GM18508 (cell line): ENCODE data around the gene PRRG2.
"Not testable (repeated sequence)": the region's sequence is repeated elsewhere in the genome, so short reads cannot be mapped to it uniquely, and the experiment has no call there.

Experiments
- ATAC-seq: cut with Tn5 transposase; IDR thresholded peaks from one replicate; pipeline ENCODE4 v1.9.1; 2021; ENCODE audit warnings: moderate number of reproducible peaks; ENCODE audit not compliant: insufficient read depth, unreplicated experiment

PRRG2 gene

DNA sequence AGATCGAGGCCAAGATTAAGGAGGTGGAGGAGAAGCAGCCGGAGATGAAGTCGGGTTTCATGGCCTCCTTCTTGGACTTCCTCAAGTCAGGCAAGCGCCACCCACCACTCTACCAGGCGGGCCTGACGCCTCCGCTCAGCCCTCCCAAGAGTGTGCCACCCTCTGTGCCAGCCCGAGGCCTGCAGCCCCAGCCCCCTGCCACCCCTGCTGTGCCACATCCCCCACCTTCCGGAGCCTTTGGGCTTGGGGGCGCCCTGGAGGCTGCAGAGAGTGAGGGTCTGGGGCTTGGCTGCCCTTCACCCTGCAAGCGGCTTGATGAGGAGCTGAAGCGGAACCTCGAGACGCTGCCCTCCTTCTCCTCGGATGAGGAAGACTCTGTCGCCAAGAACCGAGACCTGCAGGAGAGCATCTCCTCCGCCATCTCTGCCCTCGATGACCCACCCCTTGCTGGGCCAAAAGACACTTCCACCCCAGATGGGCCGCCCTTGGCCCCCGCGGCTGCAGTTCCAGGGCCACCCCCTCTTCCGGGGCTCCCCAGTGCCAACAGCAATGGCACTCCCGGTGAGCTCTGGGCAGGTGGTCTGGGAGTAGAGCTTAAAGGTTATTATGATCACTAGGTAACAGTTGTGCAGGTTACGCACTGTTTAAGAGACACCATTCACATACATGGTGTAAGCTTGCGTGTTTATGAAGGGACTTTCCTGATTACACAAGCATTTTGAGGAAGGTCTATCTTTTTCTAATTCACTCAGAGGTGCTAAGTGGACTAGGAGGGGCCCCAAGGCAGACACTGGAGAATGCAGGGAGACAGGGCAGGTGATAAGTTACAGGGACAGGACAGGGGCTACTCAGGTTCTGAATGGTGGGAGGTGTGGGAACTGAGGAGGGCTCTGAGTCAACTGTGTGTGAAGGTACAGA is 18.5 kb downstream of the PRRG2 start:
- ATAC-seq, result no peak

DNA sequence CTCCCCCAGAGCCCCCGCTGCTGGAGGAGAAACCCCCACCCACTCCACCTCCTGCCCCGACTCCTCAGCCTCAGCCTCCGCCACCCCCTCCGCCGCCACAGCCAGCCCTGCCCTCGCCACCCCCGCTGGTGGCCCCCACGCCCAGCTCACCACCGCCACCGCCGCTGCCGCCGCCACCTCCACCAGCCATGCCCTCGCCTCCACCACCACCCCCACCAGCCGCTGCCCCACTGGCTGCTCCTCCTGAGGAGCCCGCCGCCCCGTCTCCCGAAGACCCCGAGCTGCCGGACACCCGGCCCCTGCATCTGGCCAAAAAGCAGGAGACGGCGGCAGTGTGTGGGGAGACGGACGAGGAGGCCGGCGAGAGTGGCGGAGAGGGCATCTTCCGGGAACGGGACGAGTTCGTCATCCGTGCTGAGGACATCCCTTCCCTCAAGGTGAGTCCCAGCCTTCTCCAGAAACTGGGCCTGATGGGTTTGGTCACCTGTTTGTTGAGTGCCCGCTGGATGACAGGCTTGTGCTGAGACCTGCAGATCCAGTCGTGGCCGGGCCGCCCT is 20.4 kb downstream of the PRRG2 start:
- ATAC-seq, result no peak

DNA sequence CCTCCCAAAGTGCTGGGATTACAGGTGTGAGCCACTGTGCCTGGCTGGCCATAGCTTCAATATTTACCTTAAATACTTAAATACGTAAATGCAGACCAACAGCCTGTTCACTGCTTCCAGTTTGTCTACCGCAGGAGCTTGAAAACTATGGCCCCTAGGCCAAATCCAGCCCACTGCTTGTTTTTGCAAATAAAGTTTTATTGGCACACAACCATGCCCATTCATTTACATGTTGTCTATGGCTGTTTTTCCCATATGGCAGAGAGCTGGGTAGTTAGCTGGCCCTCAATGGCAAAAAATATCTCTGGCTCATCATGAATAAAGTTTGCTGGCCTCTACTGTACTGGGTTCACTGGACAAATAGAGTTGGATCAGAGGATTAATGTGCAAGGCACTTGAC is 21.7 kb downstream of the PRRG2 start:
- ATAC-seq, result no peak

DNA sequence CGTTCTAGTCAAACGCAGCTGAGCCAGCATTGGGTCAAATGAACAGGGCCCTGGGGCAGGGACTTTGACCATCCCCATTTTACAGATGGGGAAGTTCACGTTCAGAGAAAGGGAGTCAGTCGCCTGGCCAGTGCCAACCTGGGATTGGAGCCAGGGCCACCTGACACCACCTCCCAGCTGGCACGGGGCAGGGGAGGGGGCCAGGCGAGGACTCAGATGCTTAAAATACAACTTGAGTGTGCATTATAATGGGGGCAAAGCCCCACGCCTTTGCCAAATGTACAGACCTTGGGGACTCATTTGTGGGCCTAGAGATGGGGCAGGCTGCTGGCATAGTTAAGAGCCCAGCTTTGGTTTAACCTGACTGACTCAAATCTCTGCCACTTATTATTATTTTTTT is 24.5 kb downstream of the PRRG2 start:
- ATAC-seq, result no peak

DNA sequence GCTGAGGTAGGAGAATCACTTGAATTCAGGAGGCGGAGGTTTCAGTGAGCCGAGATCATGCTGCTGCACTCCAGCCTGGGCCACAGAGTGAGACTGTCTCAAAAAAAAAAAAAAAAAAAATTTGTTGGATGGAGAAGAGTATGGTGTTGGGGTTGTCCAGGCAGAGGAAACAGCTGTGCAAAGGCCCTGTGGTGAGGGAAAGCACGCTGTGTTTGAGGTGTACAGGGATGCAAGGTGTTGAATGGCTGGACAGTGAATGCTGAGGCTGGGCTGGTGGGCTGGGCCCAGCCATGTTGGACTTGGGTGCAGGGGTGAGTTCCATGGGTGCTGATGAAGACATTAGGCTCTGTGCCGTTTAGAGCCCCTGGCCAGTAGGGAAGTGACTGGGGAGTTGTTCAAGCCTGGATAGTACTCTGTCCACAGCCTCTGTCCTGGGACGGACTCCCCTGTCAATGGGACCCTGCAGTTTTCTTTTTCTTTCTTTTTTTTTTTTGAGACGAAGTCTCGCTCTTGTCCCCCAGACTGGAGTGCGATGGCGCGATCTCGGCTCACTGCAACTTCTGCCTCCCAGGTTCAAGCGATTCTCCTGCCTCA is 28.5 kb downstream of the PRRG2 start:
- no peak for ATAC-seq

DNA sequence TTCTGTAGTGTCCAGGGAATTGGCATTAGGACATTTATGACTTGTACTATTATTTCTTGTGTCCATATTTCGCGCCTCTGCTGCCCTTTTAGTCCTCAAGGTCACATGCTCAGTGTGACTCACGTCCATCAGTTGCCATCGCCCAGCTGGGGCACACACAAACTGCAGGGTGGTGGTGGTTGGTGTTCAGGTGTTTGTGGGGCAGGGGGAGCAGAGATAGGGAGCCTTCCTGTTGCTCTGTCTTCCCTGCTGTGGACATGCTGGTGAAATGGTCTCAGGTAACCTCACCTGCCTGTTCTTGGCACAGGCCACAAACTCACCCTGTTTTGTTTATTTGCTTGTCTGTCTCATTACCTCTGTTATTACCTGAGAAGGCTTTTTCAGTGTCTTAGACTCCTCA is 32.3 kb downstream of the PRRG2 start:
- no peak for ATAC-seq

DNA sequence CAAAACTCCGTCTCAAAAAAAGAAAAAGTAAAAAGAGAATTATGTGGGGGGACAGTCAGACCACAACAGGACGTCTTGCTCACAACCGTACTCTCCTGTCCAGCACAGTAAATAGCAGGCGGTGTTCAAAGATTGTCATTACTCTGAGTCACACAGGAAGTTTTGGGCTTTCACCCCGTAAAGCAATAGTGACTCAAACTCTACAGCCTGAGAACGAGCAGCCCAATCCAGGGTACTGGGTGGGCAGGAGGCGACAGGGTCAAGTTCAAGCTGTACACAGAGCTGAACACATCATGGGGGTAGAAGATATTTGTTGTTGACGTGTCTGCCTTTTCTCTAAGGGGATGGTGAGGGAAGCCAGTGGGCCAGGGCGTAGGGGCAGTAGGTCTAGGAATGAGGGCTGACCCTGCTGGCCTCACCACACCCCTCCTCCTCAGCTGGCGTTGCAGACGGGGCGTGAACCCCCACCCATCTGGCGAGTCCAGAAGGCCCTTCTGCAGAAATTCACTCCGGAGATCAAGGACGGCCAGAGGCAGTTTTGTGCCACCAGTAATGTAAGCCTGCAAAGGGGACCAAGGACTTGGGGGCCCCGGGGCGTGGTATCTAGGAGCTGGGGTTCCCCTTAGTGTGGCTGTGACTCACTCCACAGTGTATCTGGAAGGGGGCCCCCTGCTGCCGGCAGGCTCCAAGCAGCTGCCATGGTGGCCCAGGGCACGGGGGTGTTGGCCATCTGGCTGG is 33.1 kb downstream of the PRRG2 start:
- ATAC-seq, result no peak

DNA sequence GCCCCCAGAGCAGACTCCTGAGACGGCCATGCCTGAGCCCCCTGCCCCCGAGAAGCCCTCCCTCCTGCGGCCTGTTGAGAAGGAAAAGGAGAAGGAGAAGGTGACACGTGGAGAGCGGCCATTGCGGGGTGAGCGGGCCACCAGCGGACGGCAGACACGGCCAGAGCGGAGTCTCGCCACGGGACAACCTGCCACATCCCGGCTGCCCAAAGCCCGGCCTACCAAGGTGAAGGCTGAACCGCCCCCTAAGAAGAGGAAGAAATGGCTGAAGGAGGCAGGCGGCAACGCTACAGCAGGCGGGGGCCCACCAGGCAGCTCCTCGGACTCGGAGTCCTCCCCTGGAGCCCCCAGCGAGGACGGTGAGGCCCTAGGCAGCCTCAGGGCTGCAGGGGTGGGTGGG is 34.7 kb downstream of the PRRG2 start:
- no peak for ATAC-seq

DNA sequence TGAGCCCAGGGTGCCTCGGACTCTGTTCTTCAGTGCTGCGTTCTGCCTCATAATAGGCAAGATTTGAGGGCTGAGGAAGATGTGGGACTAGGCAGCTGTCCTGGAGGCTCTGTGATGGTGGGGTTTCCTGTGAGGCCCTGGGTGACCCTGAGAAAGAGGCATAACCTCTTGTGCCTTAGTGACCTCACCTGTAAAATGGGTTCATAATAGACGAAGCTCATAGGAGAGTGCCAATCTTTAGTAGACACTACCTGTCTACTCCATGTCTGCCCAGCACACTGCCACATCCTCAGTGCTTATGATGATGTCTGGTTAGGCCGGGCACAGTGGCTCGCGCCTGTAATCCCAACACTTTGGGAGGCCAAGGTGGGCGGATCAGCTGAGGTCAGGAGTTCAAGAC is 35.4 kb downstream of the PRRG2 start:
- no peak for ATAC-seq

DNA sequence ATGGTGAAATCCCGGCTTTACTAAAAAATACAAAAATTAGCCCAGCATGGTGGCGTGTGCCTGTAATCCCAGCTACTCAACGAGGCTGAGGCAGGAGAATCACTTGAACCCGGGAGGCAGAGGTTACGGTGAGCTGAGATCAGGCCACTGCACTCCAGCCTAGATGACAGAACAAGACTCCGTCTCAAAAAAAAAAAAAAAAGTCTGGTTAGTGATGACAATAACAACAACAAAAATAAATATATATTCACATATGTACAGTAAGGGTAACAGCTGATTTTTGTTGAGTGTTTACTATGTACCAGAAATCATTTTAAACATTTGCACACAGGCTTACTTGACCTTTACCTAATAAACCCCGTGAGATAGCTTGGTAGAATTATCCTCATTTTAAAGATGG is 35.8 kb downstream of the PRRG2 start:
- ATAC-seq, result no peak

DNA sequence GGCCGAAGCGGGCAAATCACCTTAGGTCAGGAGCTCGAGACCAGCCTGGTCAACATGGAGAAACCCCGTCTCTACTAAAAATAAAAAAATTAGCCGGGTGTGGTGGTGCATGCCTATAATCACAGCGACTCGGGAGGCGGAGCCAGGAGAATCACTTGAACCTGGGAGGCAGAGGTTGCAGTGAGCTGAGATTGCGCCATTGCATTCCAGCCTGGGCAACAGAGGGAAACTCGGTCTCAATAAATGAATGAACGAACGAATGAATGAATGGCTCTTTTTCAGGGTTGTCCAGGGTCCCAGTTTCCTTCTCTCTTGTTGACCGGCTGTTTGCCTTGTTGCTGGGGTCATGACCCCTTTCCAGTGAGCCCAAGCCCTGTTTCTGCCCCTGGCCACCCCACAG is 36.7 kb downstream of the PRRG2 start:
- not testable (repeated sequence) for ATAC-seq

DNA sequence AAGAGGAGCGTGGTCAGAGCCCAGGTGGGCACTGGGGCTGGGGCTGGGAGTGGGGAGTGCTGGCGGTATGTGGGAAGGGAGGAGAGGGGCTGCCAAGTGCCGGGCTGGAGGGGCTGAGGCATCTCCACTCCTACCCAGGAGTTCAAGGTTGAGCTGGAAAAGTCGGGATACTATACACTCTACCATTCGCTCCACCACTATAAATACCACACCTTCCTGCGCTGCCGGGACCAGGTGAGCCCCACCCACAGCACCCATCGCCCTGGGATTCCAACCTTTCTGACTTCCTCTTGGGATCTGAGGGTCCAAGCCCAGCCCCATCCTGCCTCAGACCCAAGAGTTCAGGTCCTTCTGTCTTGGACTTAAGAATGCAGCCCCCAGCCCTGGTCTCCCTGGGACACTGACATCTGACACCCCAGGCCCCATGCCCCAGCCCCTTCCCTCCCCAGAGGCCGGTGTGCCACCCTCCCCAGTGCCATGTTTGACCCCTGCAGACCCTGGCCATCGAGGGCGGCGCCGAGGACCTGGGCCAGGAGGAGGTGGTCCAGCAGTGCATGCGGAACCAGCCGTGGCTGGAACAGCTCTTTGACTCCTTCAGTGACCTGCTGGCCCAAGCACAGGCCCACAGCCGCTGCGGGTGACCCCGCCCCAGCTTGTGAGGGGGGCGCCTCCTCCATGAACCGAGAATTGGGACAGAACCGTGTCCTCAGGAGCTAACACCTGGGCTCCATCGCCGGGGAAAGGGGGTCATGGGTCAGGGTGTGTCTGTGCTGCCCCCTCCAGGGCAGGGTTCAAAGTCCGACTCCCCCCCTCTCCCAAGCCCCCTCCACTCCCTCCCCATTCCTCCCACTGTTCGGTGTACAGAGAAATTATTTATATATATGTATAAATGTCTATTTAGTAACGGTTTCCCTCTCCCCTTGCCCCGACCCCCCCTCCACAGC is 44.1 kb downstream of the PRRG2 start:
- ATAC-seq, result no peak

DNA sequence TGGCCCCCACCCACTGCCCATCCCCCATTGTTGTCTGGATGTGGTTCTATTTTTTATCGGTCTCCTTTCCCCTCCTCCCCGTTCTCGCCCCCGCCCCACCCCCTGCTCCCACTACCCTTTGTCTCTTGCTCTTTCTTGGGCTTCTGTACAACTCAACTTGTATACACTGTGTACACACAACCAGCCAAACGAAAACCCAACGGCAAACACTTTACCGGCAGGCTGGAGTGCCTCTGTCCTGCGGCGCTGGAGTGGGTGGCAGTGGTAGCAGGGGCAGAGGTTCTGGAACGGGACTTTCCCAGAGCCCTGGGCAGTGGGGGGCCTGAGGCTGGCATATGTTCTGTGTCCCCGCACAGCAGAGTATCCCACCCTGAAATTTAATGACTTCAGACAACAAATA is 45.1 kb downstream of the PRRG2 start:
- ATAC-seq, result no peak

DNA sequence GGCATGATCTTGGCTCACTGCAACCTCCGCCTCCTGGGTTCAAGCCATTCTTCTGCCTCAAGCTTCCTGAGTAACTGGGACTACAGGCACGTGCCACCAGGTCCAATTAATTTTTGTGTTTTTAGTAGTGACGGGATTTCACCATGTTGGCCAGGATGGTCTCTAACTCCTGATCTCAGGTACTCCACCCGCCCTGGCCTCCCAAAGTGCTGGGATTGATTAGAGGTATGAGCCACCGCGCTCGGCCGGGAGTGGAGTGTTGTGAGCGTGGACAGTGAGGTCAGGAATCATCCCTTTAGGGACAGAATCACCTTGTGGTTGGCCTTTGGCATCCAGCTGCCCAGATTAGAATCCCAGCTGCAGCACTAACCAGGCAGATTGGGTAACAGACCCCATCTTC is 48.5 kb downstream of the PRRG2 start:
- ATAC-seq, result no peak

DNA sequence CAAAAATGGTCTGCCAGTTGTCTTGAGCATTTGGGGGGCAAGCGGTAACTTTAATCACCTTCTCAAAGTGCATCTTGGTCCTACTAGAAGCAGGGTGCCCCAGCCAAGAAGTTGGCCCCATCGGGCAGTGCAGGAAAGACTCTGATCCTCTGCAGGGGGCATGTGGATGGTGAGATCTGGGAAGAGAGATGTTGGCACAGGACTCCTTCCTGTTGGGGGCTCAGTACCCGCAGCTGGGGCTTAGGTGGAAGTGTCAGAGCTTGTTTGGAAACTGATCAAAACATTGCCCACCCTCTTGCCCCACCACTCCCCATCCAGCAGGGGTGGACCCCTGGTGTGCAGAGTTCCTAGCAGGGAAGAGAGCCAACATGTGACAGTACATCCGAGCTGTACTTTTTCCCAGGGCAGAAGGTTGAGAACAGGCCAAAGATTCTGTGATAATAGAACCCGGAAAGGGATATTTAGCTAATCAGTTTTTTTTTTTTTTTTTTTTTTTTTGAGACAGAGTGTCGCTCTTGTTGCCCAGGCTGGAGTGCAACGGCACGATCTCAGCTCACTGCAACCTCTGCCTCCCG is 50.0 kb downstream of the PRRG2 start:
- ATAC-seq, result no peak

DNA sequence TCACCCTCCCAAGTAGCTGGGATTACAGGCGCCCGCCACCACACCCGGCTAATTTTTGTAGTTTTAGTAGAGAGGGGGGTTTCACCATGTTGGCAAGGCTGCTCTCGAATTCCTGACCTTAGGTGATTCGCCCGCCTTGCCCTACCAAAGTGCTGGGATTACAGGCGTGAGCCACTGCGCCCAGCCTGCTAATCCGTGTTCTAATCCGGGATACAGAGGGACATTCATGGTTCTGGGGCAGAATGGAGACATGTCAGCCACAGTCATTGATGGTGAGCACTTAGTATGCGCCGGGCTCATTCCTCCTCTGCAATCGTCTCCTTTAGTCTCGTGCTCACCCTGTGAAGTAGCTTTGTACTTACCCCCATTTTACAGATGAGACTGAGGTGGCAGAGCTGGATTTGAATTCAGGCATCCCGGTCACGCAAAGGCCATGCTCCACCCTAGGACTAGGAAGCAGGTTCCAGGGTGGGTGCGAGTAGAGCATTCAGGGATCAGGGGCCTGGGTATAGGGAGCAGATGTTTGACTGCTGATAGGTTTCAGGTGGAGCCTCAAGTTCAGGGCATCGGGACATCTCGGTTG is 50.6 kb downstream of the PRRG2 start:
- ATAC-seq, result no peak

DNA sequence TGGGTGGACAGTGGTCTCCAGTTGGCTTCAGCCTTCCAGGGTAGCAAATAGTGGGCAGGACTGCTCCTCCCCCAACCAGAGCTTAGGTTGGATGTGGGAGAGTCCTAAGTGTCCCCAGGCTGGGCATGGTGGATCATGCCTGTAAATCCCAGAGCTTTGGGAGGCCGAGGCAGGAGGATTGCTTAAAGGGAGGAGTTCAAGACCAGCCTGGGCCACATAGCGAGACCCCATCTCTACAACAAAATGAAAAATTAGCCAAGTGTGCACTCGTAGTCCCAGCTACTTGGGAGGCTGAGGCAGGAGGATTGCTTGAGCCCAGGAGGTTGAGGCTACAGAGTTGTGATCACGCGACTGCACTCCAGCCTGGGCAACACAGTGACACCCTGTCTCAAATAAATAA is 51.5 kb downstream of the PRRG2 start:
- no peak for ATAC-seq

DNA sequence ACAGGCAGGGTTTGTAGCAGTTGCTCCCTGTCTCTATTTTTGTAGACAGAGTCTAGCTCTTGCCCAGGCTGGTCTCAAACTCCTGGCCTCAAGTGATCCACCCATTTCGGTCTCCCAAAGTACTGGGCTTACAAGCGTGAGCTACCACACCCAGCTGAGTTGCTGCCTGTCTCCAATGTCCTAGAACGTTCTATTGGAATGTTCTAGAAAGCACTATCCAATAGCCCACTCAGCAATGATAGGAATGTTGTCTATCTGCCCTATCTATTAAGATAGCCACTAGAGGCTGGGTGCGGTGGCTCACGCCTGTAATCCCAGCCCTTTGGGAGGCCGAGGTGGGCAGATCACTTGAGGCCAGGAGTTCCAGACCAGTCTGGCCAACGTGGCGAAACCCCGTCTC is 52.2 kb downstream of the PRRG2 start:
- not testable (repeated sequence) for ATAC-seq

DNA sequence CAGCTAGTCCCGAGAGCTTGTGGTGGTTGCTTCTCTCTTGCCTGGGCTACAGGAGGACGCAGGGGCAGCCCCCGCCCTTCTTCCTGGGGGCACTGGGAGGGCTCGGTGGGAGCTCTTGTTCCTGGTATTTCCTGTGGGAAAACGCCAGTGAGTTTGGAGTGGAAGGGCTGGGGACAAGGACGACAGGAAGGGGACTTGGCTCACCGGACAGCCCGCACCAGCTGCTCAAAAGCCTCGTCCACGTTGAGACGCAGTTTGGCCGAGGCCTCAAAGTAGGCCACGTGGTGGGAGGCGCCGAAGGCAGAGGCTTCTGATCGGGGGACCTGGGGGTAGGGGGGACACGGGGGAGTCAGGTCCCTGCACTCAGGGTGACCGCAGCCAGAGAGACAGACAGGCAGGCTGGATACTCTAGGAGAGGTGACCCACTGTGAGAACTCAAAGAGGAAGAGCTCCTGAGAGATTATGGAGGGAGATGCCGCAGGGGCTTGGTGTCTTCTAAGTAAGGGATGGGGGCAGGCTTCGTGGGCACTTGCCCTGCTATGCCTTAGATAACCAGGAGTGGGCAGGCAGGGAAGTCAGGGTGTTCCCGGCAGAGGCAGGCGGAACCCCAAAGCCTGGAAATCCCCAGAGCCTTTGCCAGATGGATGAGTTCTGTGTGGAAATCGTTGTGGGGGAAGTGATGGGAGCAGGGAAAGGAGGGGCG is 54.6 kb downstream of the PRRG2 start:
- no peak for ATAC-seq
